ENCODE measurements around the gene SMIM10L1. TPM values are rescaled to one million over a fixed set of nuclear protein-coding genes. Genes with fewer than 3 reads are reported as not detected.
A peak's percentile ranks its signal among the peaks of the same experiment; 100 is the strongest.

The SMIM10L1 gene
- 11.9 TPM for total RNA-seq

GRCh38 chr12:11171145-11171968 lies at the start of gene SMIM10L1:
TSS of gene SMIM10L1 (plus strand) at chr12:11171194. CDS start at chr12:11171357, 163 bp downstream.
- DNase-seq (ENCODE audit: low spot score), result peak; percentile 94

DNA sequence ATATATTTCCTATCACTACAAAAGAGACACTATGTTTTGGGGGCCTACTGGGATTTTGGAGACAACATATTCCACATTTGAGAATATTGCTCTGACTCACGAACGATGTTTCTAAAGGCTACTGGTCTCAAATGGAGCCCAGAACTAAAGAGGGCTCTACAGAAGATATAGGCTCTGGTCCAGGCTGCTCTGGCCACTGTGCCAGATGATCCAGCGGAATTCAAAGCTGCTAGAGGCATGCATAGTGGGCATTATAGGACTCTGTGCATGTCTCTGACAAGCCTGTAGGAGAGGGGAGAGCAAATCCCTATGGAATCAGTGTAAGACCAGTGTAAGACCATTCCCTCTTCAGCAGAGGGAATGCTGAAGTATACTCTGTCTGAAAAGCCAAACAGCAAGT lies 40.6 kb upstream of the SMIM10L1 start:
- DNase-seq (ENCODE audit: low spot score), result no peak

GRCh38 chr12:11130999-11131398 lies 40.0 kb upstream of the SMIM10L1 start:
- no peak for DNase-seq (ENCODE audit: low spot score)

DNA sequence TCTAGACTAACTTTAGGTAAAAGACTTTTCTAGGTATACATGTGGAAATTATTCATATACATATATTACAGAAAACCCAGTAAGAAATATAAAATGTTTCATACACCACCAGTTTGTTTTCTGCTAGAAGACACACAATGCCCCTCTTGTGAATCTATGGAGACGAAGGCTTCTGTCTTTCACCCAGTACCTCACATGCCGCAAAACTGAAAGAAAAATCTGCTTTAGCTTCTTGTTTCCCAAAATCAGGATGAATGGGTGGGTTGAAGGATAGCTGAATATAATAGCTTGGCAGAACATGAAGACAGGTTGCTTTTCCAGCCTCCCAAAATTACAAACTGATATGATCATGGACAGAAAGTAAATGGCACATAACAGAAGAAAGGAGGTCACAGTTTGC lies 37.8 kb upstream of the SMIM10L1 start:
- DNase-seq (ENCODE audit: low spot score), result no peak

DNA sequence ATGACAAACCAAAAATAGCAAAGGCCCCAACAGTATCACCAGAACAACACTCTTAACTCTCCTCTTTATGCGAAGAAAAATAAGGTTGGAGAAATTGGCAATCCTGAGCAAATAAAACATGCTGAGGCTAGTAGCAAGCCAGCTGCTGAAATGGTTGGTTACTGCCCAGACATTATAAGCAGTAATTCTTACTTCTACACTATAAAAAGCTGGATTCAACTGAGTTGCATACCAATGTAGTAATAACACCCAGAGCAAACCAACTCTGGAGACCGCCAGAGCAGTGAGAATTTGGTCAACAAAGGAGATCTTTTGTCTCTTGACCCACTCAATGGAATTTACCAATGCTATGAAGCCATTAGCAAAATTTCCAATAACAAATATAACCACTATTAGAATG lies 37.2 kb upstream of the SMIM10L1 start:
- DNase-seq (ENCODE audit: low spot score), result no peak

- no peak for DNase-seq (ENCODE audit: low spot score)
Measured at GRCh38 chr12:11134305-11134704, 36.7 kb upstream of the SMIM10L1 start, which contains the start of gene TAS2R30. TSS of gene TAS2R30 (minus strand) at chr12:11134644. CDS start at chr12:11134244, 400 bp downstream.

GRCh38 chr12:11136075-11136474 lies 34.9 kb upstream of the SMIM10L1 start:
- no peak for DNase-seq (ENCODE audit: low spot score)

DNA sequence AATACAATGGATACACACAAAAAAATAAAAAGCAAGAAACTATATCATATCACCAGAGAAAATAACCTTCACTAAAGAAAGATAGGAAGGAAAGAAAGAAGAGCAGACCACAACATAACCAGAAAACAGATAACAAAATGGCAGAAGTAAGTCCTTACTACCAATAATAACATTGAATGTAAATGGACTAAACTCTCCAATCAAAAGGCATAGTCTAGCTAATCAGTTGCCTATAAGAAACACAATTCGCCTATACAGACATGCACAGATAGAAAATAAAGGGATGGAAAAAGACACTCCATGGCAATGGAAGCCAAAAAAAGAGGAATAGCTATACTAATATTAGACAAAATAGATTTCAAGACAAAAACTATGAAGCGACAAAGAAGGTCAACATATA lies 27.6 kb upstream of the SMIM10L1 start:
- DNase-seq (ENCODE audit: low spot score), result no peak

DNA sequence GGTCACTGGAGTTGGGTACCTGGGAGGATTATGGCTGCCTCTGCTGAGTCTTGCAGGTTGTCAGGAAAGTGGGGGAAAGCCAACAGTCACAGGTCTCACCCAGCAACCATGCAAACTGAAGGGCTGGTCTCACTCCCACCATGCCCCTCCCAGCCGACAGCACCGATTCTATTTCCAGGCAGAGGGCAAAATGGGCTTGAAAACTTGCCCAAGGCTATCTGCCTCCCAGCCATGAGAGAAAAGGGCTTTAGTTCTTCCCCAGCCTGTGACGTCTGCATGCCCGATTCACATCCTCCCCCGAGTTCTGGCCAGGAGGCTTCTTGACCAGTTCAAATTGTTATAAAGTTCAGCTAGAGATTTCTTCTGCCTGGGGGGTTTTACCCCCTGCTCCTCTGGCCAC lies 26.7 kb upstream of the SMIM10L1 start:
- no peak for DNase-seq (ENCODE audit: low spot score)

- DNase-seq (ENCODE audit: low spot score), result no peak
Measured at GRCh38 chr12:11147420-11147819, 23.6 kb upstream of the SMIM10L1 start.

DNA sequence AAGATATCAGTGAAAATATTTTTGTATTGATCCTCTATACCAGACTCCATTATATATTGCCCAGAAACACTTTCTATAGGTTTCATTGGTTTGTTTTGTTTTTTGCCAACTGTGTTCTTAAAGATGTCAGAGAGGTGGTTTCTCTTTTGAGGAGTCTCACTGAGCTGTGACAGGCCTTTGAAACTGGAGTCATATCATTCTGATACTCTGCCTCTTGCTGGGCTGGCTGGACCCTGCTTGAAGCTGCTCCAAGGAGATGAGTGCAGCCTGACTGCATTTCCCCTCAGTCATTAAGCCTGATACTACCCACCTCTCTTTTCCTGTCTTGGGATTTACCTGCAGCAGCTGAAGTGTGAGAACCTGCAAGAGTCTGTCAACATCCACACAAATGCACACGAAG lies 20.2 kb upstream of the SMIM10L1 start:
- no peak for DNase-seq (ENCODE audit: low spot score)

DNA sequence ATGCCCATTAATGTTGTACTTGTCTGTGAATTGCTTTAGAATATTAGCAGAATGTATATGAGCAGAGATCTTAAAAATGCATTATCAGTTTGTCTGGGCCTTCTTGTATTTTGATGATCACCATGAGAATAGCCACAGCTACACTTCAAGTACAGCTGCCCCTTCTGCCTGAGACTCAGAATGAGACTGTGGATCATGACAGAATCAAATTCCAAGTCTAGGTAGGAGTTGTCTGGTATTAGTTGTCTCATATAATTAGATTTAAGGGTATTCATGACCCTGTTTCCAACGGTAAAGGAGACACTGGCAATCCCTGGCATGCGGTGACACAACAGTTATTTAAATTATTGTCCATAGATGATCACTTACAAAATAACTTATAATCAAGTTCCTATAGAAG lies 18.3 kb upstream of the SMIM10L1 start:
- DNase-seq (ENCODE audit: low spot score), result no peak

- no peak for DNase-seq (ENCODE audit: low spot score)
Measured at GRCh38 chr12:11154400-11154925, 16.5 kb upstream of the SMIM10L1 start.

GRCh38 chr12:11158885-11159444 lies 12.0 kb upstream of the SMIM10L1 start:
- DNase-seq (ENCODE audit: low spot score), result no peak

DNA sequence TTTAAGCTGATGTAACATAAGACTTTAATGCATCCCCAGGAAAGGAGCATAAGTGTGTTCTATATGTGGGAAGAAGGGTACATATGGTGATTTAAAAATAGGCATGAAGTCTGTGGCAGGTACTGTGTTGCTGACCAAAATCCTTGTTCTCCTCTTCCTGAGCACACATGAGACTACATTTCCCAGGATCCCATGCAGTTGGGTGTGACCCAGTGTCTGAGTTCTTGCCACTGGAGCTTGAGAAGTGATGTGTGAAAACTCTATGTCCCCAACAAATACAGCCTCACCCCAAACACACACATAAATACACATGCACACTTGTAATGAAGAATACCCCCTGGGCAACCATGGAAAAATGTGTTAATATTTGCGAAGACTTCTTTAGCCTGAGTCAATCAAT lies 8.5 kb upstream of the SMIM10L1 start:
- DNase-seq (ENCODE audit: low spot score), result no peak

DNA sequence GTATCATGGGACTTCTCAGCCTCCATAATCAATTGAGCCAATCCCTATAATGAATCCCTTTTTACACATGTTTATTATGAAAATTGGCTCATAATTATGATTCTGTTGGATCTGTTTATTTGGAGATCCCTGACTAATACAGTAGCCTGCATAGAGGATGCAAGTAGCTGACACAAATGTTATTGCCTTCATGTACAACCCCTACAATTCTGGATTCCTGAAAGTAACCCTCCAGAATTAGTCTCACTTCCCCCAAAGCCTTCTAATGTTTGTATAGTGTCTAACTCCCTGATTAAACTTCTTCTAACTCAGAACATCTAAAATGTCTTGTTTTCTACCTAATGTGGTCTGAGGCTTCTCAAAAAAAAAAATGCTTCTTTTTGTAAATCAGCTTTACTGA lies 6.6 kb upstream of the SMIM10L1 start:
- no peak for DNase-seq (ENCODE audit: low spot score)

- no peak for DNase-seq (ENCODE audit: low spot score)
Measured at GRCh38 chr12:11166300-11166699, 4.7 kb upstream of the SMIM10L1 start.

- no peak for DNase-seq (ENCODE audit: low spot score)
Measured at GRCh38 chr12:11170810-11171144, 217 bp upstream of the SMIM10L1 start.

DNA sequence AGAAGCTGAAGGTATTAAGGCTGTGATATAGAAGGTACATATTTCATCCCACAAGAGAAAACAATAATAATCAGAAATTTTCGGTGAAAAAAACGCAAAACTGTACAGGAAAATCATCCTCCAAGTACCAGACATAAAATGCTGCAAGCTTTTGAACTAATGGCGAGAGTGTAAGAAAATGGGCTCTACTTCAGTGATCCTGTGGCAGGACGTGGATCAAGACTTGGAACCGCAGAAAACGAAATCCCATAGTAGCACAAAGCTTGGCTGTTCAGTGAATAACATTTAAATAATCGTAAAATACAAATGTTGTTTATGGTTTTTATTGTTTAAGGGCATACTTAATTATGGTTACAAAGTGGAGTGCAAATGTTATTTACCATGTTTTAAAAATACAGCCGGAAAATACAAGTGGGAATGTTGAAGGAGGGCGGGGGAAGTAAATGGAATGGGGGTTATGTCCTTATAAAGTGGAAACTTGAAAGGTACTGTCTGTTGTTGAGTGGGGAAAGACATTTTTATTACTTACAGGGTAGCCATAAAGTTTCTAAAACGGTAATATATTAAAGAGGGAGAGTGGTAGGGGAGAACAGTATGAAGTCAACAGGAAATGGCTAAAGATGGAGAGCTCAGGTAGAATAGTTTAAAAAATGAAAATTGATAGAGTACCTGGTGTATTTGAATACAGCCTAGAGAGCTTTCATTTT lies 1.1 kb downstream of the SMIM10L1 start:
- no peak for DNase-seq (ENCODE audit: low spot score)

- no peak for DNase-seq (ENCODE audit: low spot score)
Measured at GRCh38 chr12:11174022-11174421, 3.0 kb downstream of the SMIM10L1 start.

- DNase-seq (ENCODE audit: low spot score), result no peak
Measured at GRCh38 chr12:11178250-11178649, 7.3 kb downstream of the SMIM10L1 start.

DNA sequence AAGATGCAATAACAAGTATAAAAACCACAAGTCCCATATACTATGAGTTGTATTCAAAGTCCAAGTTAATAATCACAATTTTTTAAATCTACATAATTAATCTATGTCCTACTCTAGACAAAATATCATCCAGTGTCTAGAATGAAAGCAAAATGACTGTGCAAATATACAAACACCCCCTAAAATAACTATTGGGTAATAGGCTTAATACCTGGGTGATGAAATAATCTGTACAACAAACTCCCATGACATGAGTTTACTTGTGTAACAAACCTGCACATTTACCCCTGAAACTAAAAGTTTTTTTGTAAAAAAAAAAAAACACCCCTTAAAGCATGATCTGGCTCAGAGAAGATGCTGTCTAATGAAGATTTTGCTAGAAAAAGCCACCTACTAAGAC lies 11.5 kb downstream of the SMIM10L1 start:
- no peak for DNase-seq (ENCODE audit: low spot score)

DNA sequence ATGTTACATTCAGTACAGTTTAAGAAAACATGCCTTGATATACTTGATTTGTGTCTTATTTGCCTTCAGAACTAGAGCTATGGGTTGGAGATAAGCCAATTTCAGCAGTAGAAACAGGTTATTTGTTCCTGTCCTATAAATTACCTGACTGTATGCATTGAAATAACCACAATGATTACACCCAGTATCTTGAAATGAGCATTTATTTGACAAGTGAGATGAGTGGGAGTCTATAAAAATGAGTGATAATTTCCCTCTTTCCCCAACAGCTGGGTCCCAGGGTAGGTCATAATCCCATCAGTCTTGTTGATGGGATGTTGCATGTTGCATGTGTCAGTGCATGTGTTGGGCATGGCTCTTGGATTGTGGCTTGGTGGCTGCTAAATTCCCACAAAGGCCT lies 12.0 kb downstream of the SMIM10L1 start:
- no peak for DNase-seq (ENCODE audit: low spot score)
